HG02588 (cell line): Measurements from ENCODE around the gene MEIOSIN.
"Not testable (repeated sequence)": the region's sequence is repeated elsewhere in the genome, so short reads cannot be mapped to it uniquely, and the experiment has no call there.

ENCODE experiments used
- ATAC-seq: cut with Tn5 transposase; IDR thresholded peaks from one replicate; pipeline ENCODE4 v1.9.1; 2021; ENCODE audit warnings: mild to moderate bottlenecking, moderate library complexity; ENCODE audit not compliant: unreplicated experiment

The MEIOSIN gene

DNA sequence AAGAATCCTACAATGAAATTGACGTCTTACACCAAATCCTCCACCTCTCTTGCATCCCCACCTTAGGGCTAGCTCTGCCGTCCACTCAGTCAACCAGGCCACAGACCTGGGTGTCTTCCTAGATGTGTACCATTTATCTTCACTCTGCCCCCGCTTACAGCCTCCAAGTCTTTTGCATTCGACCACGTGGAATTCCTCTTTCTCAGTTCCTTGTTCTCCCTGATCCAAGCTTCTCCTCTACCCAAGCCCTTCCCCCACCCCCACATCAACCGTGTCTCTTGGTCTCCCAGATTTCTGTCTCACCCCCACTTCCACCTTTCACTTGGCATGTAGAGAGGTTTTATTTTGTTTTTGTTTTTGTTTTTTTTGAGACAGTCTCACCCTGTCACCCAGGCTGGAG lies 60.6 kb downstream of the MEIOSIN start:
- no peak for ATAC-seq

- no peak for ATAC-seq
These were observed 61.4 kb downstream of the MEIOSIN start for GRCh38 chr19:45794627-45795026.

DNA sequence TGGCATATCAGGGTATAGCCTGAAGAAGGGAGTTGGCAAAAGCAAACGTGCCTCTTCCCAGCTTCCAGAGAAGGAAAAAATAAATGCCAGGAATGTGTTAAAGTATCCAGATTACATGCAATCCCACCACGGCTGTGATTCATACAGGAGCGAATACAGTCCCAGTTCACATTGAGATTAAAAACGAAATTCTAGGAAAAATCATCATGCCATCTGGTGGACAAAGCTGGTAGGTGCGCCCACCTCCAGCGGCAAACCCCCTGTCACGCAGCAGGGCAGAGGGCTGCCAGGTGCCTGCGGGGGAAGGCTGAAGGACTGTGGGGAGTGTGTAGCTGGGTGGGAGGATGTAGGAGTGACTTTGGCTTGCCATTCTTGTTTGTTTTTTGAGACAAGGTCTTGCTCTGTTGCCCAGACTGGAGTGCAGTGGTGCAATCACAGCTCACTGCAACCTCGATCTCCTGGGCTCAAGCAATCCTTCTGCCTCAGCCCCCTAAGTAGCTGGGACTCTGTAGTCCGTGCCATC lies 65.8 kb downstream of the MEIOSIN start:
- no peak for ATAC-seq

- ATAC-seq: not testable (repeated sequence)
These were observed 66.3 kb downstream of the MEIOSIN start for GRCh38 chr19:45799541-45799940.

- ATAC-seq: no peak
These were observed 66.9 kb downstream of the MEIOSIN start for GRCh38 chr19:45800070-45800553.

- no peak for ATAC-seq
These were observed 68.5 kb downstream of the MEIOSIN start for GRCh38 chr19:45801603-45802175.

GRCh38 chr19:45804140-45804958 lies 71.1 kb downstream of the MEIOSIN start:
- ATAC-seq: no peak

GRCh38 chr19:45804959-45805230 lies 71.7 kb downstream of the MEIOSIN start:
- no peak for ATAC-seq

DNA sequence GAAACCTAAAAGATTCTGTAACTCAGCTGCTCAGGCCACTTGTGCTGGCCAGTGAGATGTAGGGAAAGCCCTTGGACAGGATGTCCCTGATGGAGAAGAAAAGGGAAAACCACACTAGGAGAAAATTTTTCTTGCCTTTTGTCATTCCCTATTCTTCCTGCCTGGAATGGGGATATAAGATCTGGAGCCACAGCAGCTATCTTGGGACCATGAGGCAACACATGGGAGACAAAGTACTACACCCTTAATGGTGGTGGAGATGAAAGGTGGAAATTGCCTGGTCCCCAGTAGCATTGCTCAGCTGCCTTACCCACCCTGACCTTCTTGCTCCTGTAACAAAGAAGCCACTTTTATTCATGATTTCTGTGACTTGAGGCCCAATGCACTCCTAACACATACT lies 72.5 kb downstream of the MEIOSIN start:
- ATAC-seq: no peak

DNA sequence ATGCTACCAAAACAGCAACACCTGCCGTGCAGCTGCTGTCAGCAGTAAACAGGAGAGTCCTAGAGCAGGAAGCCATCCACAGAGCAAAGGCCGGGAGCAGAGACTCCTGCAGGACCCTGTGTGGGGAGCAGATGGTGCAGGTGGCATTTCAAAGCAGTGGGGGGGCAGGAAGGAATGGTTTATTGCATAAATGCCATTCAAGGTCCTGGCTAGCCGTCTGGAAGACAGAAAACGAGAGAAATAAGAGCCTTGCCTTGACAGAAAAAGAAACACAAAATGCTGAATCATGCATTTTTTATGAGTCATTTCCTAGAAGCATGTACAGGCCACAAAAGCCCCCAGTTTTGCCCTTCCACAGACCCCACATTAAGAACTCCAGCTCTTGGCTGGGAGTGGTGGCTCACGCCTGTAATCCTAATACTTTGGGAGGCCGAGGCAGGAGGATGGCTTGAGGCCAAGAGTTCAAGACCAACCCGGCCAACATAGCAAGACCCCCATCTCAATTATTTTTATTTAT lies 76.5 kb downstream of the MEIOSIN start:
- ATAC-seq: no peak

- no peak for ATAC-seq
These were observed 79.1 kb downstream of the MEIOSIN start for GRCh38 chr19:45812297-45812696.
